ENCODE measurements around the gene ZEB2.
"Not testable (repeated sequence)": the region's sequence is repeated elsewhere in the genome, so short reads cannot be mapped to it uniquely, and the experiment has no call there.

ZEB2 gene

DNA sequence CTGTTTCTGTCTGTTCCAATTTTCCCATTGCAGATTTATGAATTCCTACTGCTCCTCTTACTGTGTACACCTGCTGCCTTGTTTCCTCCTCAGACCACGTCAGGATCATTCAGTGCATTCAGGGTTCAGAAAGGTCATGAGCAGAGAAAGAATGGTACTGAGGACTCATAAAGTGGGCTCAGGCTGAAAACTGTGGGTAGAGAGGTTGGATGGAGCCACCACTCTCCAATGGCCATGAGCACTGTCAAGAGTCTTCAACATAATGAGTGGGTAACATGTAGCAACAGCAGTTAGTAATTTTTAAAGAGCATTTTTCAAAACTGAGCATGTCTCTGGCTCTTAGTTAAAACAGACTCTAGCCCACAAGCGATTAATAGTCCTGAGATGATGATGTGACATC is 138.2 kb downstream of the ZEB2 start:
- DNase-seq (ENCODE audit: low spot score), result no peak

DNA sequence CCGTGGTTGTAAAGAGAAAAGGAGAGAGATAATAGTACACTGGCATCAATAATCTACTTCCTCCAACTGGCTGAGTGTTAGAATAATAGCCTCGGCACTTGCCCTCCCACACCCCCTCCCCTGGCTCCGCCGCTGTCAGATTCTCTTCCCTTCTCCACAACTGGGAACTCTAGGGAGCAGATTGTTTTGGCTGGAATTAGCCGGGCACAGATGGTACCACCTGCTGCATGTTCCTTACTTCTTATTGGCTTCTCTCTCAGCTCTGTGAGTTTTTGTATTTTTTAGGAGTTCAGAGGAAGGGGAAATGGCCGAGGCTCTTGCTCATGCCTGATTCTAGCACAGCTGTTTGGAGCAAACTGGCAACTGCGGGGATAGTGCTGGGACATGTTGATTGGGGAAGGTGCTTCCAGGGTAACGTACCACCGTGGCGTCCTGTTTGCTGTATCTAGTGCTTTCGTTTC is 140.0 kb downstream of the ZEB2 start:
- DNase-seq (ENCODE audit: low spot score), result no peak

DNA sequence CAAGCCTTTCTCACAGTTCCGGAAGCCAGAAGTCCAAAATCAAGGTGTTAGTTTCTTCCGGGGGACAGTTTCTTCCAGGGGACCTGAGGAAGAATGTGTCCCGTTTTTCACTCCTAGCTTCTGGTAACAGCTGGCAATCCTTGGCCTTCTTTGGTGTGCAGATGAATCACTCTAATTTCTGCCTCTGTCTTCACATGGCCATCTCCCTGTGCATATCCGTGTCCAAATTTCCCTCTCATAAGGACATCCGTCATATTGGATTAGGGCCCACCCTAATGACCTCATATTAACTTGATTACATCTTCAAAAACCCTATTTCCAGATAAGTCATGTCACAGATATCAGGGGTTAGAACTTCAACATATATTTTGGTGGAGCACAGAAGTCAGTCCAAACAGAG is 141.4 kb downstream of the ZEB2 start:
- no peak for DNase-seq (ENCODE audit: low spot score)

DNA sequence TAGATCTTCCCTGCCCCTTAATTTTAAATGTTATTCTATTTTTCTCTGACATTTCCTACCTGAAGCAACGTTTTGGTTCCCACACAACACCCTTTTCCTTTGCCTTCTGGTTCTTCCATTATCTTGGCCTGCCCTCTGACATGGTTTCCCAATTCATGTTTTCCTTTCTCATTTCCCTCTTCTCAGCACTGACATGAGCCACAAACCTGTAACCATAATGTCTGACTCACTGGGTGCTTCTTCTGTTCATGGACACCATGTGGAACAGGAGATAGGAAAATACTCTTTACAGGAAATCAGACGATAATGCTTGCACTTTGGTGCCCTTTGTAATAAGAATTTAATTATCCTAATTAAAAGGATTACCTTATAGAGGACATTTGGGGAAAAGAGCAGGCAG is 142.0 kb downstream of the ZEB2 start:
- no peak for DNase-seq (ENCODE audit: low spot score)

DNA sequence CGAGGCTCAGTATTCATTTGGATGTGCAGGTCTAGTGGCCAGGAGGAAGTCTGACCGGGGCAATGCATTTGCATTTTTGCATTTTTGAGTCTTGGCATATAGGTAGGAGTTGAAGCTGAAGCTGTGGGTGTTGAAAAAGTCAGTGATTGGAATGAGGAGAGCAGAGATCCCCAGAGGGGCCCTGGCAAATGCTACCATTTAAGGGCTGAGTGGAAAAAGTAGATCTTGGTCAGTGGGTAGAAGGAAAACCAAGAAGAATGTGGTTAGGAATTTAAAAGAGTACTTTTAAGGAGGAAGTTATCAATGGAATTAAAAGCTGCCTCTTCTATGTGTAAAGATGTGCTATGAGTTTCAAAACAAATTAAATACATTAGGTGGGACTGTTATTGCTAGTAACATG is 143.0 kb downstream of the ZEB2 start:
- DNase-seq (ENCODE audit: low spot score), result no peak

DNA sequence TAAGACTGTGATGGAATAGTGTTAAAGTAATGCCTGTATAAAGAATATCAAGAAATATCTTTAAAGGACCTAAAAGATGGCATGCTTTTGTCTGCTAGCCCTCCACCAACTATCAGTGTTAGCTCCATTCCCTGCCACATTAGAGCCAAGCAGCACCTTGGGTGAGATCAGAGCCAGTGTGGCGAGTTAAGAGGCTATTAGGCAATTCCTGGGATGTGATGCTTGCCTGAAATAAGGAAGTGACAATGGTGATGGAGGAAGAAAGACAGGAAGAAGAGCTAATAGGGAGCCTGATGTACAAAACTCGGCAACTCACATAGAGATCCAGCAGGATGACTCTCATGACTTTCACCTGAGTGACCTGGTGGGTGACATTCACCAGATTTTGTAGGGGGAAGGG is 143.5 kb downstream of the ZEB2 start:
- DNase-seq (ENCODE audit: low spot score), result no peak

DNA sequence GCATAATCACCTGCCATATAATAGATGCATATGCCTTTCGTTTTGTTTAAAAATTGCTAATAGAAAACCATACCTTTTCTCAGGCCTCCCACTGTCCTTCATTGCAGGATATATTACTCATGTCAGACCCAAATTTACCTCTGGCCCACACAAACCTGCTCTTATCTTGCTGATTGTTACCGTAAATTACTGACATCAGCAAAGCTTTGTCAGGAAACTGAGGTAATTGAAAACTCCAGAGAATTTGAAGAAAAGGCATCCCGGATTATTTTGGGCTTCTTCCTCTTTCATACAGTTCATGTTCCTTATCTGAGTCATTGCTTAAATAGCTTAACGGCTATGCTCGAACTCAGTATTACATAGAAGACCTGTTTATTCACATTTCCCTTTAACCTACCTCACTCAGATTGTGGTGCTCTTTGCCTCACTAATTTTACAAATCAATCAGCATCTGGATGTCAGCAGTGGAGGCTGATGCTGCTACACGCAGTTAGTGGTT is 145.7 kb downstream of the ZEB2 start:
- no peak for DNase-seq (ENCODE audit: low spot score)

DNA sequence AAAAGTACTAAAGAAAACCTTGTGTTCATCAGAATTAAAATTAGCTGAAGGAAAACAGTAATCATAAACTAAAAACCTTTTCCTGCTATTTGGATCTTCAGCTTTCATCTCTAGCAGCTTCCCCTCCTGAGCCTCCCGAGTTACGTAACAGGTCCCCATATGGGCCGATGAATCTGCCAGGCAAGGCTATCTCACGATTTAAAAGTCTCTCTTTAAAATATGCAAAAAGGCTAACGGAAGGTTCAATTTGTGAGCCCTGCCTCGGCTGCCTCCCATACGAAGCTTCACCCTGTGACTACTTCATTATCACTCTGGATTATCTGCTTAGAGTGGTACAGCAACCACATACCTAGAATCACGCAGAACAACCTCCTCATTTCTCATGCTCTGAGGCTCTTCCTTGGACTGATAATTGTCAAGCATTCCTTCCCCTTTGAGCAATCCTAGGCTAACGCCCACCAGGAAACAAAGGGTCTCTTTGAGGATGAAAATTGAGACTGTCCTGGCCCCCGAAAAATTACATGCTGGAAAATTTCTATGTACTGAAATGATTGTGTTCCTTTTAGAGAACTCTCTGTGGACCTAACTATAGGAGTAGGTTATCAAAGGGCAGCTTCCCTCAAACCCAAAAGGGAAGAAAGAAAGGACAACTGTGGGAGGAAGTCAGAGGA is 147.4 kb downstream of the ZEB2 start:
- DNase-seq (ENCODE audit: low spot score), result no peak

DNA sequence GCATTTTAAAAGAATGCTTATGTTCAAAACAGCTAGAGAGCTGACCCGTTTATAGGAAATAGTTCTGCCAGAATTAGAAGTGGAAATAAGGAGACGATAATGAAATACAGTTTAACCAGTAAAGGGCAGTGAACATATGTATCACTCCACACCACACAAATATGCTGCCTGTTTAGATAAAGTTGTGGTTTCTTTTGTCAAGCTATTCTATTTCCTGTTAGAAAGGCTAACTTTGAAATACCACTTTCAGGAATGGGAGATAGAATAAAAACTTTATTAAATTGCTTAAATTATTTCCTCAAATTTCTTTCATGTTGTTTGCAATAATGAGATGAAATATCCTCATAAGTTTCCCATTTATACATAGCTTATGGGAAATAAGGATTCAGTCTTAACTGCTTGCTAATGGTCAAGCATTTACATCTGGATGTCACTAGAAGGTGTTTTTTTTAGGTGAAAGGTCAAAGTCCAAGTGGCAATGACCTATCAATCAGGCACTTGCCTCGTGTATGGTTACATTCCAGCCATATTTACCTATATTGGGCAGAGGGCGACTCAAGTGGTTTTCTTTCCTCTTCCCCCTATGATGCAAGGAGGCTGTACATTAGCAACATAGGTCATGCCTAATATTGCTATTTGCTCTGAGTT is 148.9 kb downstream of the ZEB2 start:
- DNase-seq (ENCODE audit: low spot score), result no peak

DNA sequence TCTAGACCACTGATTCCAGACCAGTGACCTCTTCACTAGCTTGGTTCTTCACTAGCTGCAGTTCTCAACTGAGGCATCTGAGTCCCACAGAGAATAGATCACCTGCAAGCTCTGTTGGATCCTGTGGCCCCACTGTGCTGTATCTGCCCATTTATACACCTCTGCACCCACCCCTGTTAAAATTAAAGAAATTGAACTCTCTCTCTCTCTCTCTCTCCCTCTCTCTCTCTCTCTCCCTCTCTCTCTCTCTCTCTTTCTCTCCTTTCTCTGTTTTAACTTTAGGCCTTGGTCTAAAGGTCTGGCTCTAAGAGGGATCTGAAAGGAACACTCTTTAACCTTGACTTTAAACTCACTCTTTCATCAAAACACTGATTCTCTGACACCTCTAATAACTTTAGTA is 150.5 kb downstream of the ZEB2 start:
- DNase-seq (ENCODE audit: low spot score), result no peak

DNA sequence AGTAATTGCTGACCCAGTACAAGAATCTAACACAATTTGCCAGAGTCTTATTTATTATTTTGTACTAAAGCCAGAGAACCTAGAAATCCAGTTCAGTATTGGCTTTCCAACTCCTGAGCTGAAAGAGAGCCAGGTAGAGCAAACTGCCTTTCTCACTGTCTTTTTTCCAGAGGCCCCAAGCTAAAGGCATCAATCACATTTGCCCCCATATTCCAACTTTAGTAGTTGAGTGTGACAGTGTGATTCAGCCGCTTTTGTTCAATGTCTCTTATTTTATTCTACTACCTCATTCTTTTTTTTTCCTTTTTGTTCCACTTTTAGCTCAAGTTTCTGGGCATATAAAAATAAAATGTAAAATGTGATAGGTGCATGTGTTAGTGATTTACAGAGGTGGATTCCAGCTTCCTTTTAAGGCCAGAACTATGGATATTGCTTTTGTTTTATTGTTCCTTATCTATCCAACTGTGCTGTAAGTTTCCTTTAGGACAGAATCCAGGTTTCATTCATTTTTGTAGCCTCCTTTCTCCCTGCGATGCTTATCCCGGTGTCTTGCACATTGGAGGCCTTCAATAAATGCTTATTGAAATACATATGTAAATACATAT is 153.0 kb downstream of the ZEB2 start:
- no peak for DNase-seq (ENCODE audit: low spot score)

DNA sequence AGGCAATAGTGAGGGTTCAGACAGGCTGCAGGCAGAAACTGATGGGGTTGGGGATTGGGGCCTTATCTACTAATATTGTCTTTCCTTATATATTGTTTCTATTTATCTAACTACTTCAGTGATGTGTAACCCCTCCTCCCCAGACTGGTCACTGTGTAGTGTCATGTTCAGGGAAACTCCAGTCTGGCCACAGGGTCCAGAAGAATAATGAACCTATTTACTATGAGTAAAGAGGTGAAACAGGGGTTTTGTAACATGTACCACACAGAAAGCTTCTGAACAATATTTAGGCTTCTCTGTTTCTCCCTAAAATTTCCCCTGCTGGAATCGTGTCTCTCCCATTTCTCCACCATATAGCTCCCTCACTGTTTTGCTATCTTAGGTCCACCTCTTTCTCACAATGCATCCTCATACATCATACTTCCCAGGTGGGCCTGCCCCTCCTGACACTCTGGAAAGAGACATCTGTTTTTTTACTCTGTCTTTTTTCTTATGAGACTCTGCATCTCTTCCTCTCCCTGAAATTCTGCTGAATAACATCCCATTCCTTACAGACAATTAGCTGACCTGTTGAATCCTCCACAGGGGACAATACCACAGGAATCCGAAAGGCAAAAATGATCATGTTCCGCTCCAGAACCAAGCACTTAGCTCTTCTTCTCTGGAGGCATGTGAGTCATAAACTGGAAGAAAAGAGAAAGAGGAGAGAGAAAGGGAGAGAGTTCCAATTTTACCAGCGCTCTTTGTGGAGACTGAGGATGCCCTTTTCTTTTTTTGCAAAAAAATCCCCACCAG is 154.8 kb downstream of the ZEB2 start:
- DNase-seq (ENCODE audit: low spot score), result no peak

DNA sequence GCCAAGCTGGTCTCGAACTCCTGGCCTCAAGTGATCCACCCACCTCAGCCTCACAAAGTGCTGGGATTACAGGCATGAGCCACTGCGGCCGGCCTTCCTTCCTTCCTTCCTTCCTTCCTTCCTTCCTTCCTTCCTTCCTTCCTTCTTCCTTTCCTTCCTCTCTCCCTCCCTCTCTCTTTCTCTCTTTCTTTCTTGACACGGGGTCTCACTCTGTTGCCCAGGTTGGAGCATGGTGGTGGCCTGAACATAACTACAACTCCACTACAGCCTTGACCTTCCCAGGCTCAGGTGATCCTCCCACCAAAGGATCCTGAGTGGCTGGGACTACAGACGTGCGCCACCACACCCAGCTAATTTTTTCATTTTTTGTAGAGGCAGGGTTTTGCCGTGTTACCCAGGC is 155.7 kb downstream of the ZEB2 start:
- not testable (repeated sequence) for DNase-seq (ENCODE audit: low spot score)

DNA sequence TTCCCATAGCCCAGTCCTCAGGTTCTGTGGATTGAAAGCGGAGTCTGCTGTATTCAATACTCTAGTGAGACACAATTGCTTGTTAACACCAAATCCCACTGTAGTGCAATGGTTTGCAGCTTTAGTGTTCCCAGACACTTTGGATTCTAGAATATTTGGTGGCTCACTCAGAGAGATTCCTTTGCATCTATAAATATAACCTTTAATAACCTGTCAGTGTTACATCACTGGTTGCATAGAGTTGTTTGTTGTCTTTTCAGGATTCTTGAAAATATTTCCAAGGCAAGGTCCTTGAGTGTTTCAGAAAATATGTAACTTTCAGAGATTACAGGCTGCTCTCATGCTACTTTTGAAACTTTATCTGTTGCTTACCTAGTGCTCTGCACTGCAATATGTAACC is 157.5 kb downstream of the ZEB2 start:
- DNase-seq (ENCODE audit: low spot score), result no peak

DNA sequence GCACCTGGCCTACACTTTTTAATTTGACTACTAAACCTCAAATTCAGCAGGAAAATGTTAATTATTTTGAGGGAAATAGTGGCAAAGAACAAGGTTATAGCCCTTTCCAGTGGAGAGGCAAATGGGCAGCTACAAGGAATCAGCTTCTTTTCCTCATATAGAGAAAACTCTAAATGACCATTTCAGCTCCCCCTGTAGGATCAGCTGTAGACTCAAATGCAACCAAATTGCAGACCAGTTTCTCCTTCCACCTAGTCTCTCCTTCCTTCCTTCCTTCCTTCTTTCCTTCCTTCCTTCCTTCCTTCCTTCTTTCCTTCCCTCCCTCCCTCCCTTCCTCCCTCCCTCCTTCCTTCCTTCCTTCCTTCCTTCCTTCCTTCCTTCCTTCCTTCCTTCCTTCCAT is 158.2 kb downstream of the ZEB2 start:
- DNase-seq (ENCODE audit: low spot score), result no peak

DNA sequence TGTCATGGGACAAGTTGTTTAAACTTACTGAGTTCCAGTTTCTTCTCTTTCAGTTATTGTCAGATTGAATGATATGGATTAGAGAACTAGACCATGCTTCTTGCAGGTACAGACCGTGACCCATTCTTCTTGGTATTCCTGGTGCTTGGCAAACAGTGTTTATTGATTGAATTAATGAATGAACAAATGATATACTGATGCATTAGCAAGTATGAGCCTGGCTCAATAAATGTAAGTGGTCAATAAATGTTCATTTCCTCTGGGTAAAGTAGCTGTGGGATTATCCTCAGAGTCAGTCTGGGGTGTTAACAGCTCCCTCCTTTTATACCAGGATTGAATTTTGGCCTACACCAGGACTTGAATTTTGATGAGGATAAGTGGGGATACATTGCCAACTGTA is 160.2 kb downstream of the ZEB2 start:
- no peak for DNase-seq (ENCODE audit: low spot score)

DNA sequence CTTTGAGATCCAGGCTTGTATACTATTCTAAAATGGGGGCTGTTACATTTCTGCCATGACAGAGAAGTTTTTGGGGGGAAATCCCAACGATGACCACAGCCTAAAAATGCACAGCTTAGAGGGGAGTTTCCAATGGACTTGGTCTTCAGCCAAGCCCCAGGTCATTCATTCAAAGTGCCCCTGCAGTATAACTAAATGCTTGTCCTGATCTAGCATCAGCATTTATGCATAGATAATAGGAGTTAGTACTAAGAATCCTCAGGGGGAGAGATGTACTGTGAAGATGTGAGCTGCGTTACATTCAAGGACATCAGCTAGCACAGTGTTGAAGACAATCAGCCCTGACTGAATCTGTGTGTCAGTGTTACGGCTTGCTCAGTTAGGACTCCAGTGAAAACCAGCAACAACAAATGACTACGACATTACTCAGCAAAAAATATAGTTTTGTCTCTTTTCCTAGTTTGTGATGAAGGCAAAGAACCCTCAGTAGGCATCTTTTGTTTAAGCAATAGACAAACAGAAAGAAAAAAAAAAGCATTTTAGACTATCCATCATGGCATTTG is 160.9 kb downstream of the ZEB2 start:
- no peak for DNase-seq (ENCODE audit: low spot score)

DNA sequence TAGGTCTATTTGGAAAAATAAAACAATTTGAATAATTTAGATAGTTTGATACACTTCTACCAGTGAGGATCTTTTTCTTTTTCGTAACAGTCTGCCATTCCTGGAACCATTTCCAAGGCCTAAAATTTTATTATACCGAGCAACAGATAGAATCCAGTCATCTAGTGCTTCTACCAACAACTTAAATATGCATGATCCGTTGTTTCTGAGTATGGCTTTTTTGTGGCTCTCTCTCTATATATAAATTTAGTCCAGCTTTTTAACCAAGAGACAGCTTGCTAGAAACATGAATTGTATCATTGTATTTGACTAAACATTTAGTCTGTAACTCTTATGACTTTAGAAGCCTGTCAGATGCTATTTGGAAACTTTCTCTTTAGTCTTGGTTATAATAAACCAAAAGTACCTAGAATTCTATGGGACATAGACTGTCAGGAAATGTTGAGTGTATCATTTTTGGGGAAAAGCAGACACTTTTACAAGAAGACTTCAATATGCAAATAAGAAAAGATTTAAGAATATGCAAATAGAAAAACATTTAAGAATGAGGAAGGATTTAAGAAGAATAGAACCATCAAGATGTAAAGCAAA is 161.4 kb downstream of the ZEB2 start:
- DNase-seq (ENCODE audit: low spot score), result no peak

DNA sequence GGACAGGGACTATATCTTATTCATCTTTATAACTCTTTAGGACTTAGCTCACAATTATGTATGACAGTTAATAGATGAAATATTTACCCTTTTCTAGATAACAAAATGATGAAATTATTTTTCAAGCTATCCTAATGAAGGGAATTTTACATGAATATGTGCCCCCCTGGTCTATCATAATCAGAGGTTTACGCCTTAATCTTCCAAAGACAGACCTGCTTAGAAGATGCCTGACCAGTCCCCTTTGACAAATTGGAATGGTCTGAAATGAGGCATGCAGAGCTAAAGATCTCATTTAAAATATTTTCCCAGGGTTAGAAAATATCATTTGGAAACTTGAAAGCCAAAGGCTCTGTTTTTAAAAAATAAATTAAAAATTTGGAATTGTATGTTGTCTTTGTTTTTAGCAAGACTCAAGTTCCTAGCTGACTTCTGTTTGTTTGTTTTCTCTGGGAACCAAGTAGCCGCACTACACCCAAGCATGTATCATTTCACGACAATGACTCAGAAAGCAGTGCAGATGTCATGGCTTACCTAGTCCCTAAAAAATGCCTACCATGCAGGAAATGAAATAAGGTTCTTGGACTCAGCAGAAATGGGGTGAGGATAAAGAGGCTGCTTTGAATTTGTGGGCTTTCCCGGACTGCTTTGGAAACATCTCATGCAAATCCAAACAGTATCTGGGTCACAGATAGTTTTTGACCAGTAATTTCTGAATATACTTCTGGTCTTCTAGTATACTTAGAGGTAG is 162.1 kb downstream of the ZEB2 start:
- peak; percentile 22 for DNase-seq (ENCODE audit: low spot score)

DNA sequence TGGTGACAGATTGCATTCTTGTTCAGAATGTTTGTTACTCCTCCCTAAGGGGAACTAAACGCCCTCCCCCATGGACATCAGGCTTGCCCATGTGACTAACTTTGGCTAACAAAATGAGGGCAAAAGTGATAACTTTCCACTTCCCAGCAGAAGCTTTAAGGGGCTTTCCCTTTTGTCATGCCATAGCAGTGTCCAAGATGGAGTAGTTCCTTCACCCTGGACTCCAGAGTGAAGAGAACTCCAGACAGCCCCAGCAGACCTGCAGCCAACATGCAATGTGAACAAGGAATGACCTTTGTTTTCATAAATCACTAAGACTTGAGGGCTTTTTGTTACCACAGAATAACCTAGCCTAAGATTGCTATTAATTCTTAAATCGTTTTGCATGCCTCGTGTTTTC is 163.5 kb downstream of the ZEB2 start:
- DNase-seq (ENCODE audit: low spot score), result no peak

DNA sequence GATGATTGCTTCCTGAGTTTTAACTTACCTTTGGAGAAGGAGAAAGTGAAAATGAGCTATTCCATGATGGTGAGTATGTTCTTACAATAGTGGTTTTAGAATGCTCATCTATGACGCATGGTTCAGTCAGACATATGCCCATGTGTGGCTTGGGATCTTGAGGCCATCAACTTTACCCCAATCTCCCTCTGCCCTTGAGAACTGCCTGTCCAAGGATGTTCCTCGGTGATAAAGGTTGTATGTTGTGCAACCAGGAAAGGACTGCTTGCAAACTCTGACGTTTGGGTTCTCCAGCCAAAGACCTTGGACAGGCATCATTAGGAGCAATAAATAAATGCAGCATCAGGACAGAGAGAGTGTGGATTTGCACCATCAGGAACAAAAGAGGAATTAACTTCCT is 165.0 kb downstream of the ZEB2 start:
- DNase-seq (ENCODE audit: low spot score), result no peak

Data from SW480 (cell line).